Measurements from ENCODE around the gene CTRL.
"Not testable (repeated sequence)": the region's sequence is repeated elsewhere in the genome, so short reads cannot be mapped to it uniquely, and the experiment has no call there.

Gene CTRL

GRCh38 chr16:67940446-67941089, 8.9 kb upstream of the CTRL start:
- DNase-seq = no peak

GRCh38 chr16:67939507-67940445, 8.1 kb upstream of the CTRL start:
- no peak for DNase-seq

- not testable (repeated sequence) for DNase-seq
These were observed 6.1 kb upstream of the CTRL start for GRCh38 chr16:67937713-67938112.

DNA sequence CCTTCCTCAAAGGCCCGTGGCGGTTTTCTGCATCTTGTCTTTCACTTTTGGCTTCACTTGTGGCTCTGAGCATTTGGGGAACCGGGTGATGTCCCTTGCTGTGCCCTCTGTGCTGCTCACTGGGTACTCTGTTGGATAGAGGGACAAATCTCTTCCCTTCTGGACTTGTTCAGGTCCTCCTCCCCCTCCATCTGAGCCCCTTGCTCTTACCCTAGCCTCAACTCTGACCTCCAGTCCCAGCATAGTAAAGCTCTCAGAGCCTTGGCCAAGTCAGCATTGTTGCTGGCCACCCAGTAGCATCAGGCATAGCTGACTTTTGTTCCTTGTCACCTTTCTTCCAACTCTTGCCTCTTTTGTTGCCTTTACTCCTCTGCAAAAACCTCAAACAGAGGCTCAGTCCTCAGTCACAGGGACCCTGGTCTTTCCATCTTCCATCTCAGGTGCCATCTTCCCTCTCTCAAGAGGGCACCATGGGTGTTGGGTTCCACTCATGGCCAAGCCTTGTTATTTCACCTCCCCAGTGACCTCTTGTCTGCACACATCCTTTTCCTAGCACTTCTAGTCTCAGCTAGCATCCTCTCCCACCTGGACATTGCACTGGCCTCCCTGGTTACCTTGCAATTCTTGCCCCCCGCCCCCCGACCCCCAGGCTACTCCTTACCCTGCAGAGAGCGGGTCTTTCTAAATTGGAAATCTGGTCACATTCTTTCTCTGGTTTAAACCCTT, 5.4 kb upstream of the CTRL start:
- DNase-seq = no peak

- DNase-seq = no peak
These were observed 4.6 kb upstream of the CTRL start, which contains the start of gene PSMB10 for GRCh38 chr16:67936124-67936879. Gene PSMB10, minus strand, starts transcription at chr16:67936850. Its CDS starts 101 bp downstream, at chr16:67936749.

GRCh38 chr16:67935402-67936123, 3.9 kb upstream of the CTRL start:
- DNase-seq = peak; percentile 33

GRCh38 chr16:67935101-67935401, 3.4 kb upstream of the CTRL start:
- DNase-seq = no peak

GRCh38 chr16:67934306-67935100, 2.8 kb upstream of the CTRL start:
- no peak for DNase-seq

- DNase-seq = no peak
These were observed 2.1 kb upstream of the CTRL start for GRCh38 chr16:67933805-67934204.

GRCh38 chr16:67932462-67932840, 789 bp upstream of the CTRL start:
- DNase-seq = no peak

- DNase-seq = no peak
These were observed 917 bp downstream of the CTRL start for GRCh38 chr16:67930678-67931211.

GRCh38 chr16:67930191-67930590, 1.5 kb downstream of the CTRL start:
- DNase-seq = no peak

DNA sequence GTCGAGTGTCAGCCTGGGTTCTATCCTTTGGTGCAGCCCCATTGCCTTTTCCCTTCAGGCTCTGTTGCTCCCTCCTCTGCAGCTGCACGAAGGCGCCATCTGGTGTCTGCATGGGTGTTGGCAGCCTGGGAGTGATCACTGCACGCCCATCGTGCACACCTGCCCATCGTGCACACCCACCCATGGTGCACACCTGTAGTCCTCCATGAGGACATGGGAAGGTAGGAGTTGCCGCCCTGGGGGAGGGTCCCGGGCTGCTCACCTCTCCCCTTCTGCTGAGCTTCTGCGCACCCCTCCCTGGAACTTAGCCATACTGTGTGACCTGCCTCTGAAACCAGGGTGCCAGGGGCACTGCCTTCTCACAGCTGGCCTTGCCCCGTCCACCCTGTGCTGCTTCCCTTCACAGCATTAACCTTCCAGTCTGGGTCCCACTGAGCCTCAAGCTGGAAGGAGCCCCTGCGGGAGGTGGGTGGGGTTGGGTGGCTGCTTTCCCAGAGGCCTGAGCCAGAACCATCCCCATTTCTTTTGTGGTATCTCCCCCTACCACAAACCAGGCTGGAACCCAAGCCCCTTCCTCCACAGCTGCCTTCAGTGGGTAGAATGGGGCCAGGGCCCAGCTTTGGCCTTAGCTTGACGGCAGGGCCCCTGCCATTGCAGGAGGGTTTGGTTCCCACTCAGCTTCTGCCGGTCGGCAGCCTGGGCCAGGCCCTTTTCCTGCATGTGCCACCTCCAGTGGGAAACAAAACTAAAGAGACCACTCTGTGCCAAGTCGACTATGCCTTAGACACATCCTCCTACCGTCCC, 2.9 kb downstream of the CTRL start:
- DNase-seq = no peak

GRCh38 chr16:67928147-67928546, 3.5 kb downstream of the CTRL start:
- no peak for DNase-seq

DNA sequence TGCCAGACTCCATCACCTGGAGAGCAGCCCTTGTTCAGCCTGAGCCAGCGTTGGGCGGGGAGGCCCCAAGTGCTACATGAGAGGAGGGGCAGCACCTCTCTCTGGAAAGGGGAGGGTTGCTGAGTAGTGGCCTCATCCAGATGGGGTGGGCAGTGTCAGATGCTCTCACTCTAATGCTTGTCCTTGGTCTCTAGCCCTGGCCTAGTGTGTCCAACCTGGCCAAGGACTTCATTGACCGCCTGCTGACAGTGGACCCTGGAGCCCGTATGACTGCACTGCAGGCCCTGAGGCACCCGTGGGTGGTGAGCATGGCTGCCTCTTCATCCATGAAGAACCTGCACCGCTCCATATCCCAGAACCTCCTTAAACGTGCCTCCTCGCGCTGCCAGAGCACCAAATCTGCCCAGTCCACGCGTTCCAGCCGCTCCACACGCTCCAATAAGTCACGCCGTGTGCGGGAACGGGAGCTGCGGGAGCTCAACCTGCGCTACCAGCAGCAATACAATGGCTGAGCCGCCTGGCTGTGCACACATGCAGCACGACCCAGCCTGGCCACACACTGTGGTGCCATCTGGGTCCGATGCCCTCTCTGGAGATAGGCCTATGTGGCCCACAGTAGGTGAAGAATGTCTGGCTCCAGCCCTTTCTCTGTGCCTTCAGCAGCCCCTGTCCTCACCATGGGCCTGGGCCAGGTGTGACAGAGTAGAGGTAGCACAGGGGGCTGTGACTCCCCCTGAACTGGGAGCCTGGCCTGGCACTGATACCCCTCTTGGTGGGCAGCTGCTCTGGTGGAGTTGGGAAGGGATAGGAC, 4.3 kb downstream of the CTRL start:
- no peak for DNase-seq

- DNase-seq = no peak
These were observed 5.4 kb downstream of the CTRL start for GRCh38 chr16:67926181-67926750.

- DNase-seq = no peak
These were observed 7.3 kb downstream of the CTRL start for GRCh38 chr16:67924140-67924906.
